Measurements from ENCODE around the gene KRTAP24-1. TPM values are rescaled to one million over a fixed set of nuclear protein-coding genes. Genes with fewer than 3 reads are reported as not detected.

Gene KRTAP24-1, protein sequence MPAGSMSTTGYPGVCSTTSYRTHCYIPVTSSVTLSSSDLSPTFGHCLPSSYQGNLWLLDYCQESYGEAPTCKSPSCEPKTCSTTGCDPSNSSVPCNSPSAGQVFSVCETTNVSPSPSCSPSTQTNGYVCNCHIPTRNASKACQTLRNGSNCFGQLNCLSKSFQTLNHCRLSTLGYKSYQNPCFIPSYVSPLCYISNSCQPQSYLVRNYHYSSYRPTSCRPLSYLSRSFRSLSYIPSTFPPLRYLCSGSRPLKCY
- total RNA-seq, result not detected

DNA sequence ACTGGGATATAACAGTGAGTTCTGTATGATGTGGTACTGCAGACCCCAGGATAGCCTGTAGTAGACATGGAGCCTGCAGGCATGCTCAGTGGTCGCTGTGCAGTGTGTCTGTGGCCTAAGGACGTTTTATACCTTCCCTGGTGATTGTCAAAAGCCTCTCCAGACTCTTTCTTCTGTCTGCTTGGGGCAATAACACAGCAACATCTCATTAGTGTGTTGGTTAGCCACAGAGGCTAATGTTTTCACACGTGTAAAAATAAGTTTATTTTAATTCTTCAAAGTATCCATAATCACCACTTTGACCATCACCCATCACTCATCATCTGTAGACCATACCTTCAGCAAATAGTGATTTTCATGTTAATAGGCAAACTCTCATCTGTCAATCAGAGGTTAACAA lies at the start of gene KRTAP24-1:
KRTAP24-1 (minus strand) TSS at position 101 of the 400 bp plus-strand sequence; CDS start at position 83, 18 bp downstream.
- 52% methylated on average over 3 of the region's 3 CpGs for WGBS
- Histone ChIP-seq H3K27me3 (replicated peaks; ENCODE audit: insufficient read depth) (no peaks in the 10 kb centered on the region), H3K27ac (no peak within 1 kb of the TSS), H3K36me3 (no peaks in the 10 kb centered on the region), H3K9me3 (no peaks in the 10 kb centered on the region), H3K4me3 (no peak within 1 kb of the TSS), H3K4me1 (replicated peaks) (no peaks in the 10 kb centered on the region)
- no peak for DNase-seq (ENCODE audit: low spot score)
- no peak for TF ChIP-seq POLR2AphosphoS5 (IDR thresholded peaks at IDR 0.05)
- TF ChIP-seq, protein P1, sequence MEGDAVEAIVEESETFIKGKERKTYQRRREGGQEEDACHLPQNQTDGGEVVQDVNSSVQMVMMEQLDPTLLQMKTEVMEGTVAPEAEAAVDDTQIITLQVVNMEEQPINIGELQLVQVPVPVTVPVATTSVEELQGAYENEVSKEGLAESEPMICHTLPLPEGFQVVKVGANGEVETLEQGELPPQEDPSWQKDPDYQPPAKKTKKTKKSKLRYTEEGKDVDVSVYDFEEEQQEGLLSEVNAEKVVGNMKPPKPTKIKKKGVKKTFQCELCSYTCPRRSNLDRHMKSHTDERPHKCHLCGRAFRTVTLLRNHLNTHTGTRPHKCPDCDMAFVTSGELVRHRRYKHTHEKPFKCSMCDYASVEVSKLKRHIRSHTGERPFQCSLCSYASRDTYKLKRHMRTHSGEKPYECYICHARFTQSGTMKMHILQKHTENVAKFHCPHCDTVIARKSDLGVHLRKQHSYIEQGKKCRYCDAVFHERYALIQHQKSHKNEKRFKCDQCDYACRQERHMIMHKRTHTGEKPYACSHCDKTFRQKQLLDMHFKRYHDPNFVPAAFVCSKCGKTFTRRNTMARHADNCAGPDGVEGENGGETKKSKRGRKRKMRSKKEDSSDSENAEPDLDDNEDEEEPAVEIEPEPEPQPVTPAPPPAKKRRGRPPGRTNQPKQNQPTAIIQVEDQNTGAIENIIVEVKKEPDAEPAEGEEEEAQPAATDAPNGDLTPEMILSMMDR (IDR thresholded peaks at IDR 0.05), result no peak
- no peak for TF ChIP-seq POLR2A (IDR thresholded peaks at IDR 0.05)
- intact Hi-C loops (cut with DNase I), result no loop called here

GRCh38 chr21:30329203-30329875 lies 46.6 kb upstream of the KRTAP24-1 start:
- Histone ChIP-seq H3K27me3 (replicated peaks; ENCODE audit: insufficient read depth) (no peaks in the 10 kb centered on the region), H3K4me1 (replicated peaks) (no peaks in the 10 kb centered on the region), H3K27ac (no peak overlapping the region), H3K36me3 (no peaks in the 10 kb centered on the region), H3K9me3 (no peaks in the 10 kb centered on the region), H3K4me3 (no peak overlapping the region)
- WGBS, result 89% methylated on average over 4 of the region's 4 CpGs
- intact Hi-C loops (cut with DNase I), result no loop called here
- DNase-seq (ENCODE audit: low spot score), result no peak
- TF ChIP-seq, protein P1 (IDR thresholded peaks at IDR 0.05), result no peak
- TF ChIP-seq POLR2AphosphoS5 (IDR thresholded peaks at IDR 0.05), result no peak
- no peak for TF ChIP-seq POLR2A (IDR thresholded peaks at IDR 0.05)

DNA sequence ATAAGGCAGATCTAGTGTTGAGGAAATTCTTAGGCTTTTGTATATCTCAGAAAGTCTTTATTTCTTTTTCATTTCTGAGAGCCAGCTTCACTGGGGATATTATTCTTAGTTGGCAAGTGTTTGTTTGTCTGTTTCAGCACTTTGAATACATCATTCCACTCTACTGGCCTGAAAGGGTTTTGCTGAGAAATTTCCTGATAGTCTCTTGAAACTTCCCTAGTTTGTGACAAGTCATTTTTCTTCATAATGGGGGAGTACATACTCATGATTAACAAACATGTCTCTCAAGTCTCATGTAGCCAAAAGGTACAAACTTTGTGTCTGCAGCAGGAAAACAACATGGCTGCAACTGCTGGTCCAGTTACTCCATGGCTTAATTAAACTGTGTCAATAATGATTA lies 43.6 kb upstream of the KRTAP24-1 start:
- Histone ChIP-seq H3K27ac (no peak overlapping the region), H3K36me3 (no peaks in the 10 kb centered on the region), H3K4me1 (replicated peaks) (no peaks in the 10 kb centered on the region), H3K27me3 (replicated peaks; ENCODE audit: insufficient read depth) (no peaks in the 10 kb centered on the region), H3K4me3 (no peak overlapping the region), H3K9me3 (no peaks in the 10 kb centered on the region)
- DNase-seq (ENCODE audit: low spot score), result no peak
- intact Hi-C loops (cut with DNase I), result no loop called here
- TF ChIP-seq, protein P1 (IDR thresholded peaks at IDR 0.05), result no peak
- TF ChIP-seq POLR2AphosphoS5 (IDR thresholded peaks at IDR 0.05), result no peak
- TF ChIP-seq POLR2A (IDR thresholded peaks at IDR 0.05), result no peak

DNA sequence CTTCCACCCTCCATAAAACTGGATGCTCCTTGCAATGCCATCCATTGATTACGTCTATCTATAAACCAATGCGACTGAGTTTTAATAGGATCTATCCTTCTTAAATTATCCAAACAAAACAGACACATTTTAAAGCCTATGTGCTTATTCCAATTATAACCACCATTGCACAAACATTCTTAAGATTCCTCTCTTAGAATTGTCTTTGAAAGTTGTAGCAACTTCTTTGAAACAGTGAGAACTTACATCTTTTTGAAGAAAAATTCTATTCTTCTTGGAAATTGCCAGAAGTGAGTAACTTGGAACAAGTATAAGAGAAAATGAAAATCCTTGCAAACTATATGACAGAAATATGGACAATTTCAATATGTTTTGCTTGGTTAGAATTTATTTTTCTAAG lies 37.5 kb upstream of the KRTAP24-1 start, which contains the start of gene KRTAP26-1:
KRTAP26-1 (minus strand) TSS at position 101 of the 400 bp plus-strand sequence. CDS start 280 bp downstream, outside the sequence.
- Histone ChIP-seq H3K4me3 (no peak within 1 kb of the TSS), H3K27ac (no peak within 1 kb of the TSS), H3K9me3 (no peaks in the 10 kb centered on the region), H3K4me1 (replicated peaks) (no peaks in the 10 kb centered on the region), H3K36me3 (no peaks in the 10 kb centered on the region), H3K27me3 (replicated peaks; ENCODE audit: insufficient read depth) (no peaks in the 10 kb centered on the region)
- DNase-seq (ENCODE audit: low spot score), result no peak
- intact Hi-C loops (cut with DNase I), result no loop called here
- WGBS, result 79% methylated on average over 2 of the region's 2 CpGs
- TF ChIP-seq POLR2A (IDR thresholded peaks at IDR 0.05), result no peak
- TF ChIP-seq, protein P1 (IDR thresholded peaks at IDR 0.05), result no peak

GRCh38 chr21:30315701-30316100 lies 33.0 kb upstream of the KRTAP24-1 start:
- TF ChIP-seq POLR2AphosphoS5 (IDR thresholded peaks at IDR 0.05) (no peak), POLR2A (IDR thresholded peaks at IDR 0.05) (no peak)
- TF ChIP-seq, protein P1 (IDR thresholded peaks at IDR 0.05), result no peak
- intact Hi-C loops (cut with DNase I), result no loop called here
- no peaks in the 10 kb centered on the region for H3K9me3 ChIP-seq
- no peak for DNase-seq (ENCODE audit: low spot score)
- no peak overlapping the region for H3K4me3 ChIP-seq
- no peaks in the 10 kb centered on the region for H3K27me3 ChIP-seq (replicated peaks; ENCODE audit: insufficient read depth)
- 94% methylated on average over 2 of the region's 2 CpGs for WGBS
- no peaks in the 10 kb centered on the region for H3K36me3 ChIP-seq
- no peak overlapping the region for H3K27ac ChIP-seq
- H3K4me1 ChIP-seq (replicated peaks), result no peaks in the 10 kb centered on the region
